ENCODE data around the gene ANKRD33.

Gene ANKRD33

DNA sequence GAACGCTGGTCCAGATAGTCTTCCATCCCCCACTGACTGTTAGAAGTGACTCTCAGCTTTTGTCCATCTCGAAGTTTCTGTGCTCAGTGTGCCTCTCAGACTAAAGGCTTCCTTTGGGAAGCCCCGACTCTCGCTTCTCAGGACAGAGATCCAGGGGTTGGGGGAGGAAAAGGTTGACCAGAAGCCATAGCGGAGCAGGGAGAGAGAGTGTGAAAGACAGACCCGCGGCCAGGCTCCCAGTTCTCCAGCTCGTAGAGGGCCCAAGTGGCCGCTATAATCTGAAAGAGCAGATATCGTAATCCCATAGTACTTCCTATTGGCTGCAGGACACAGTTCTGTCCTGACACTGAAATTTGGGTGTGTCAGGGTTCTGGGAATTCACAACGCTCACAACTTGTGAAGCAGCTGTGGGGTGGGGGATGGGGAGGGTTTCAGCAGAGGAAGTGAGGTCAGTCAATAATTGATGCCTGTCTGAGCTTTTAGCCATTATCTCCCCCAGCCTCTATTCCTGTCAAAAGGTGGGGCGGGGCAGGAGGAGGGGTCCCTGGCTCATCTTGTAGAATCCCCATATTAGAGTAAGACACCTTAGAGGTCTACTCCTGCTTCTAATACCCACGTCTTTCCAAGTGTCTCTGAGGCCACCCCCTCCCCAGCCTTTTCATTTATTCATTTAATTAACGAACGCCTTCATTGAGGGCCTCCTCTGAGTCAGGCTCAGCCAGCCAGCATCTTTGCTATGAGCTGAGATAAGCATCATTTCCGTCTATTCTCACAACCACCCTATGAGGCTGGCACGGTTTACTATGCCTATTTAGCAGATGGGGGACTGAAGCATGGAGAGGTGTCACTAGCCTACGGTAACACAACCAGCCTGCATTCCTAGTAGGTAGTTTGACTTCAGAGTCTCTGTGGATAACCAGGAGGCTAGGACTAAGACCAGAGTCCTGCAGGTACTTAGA, 17.8 kb downstream of the ANKRD33 start:
- DNase-seq, result no peak

DNA sequence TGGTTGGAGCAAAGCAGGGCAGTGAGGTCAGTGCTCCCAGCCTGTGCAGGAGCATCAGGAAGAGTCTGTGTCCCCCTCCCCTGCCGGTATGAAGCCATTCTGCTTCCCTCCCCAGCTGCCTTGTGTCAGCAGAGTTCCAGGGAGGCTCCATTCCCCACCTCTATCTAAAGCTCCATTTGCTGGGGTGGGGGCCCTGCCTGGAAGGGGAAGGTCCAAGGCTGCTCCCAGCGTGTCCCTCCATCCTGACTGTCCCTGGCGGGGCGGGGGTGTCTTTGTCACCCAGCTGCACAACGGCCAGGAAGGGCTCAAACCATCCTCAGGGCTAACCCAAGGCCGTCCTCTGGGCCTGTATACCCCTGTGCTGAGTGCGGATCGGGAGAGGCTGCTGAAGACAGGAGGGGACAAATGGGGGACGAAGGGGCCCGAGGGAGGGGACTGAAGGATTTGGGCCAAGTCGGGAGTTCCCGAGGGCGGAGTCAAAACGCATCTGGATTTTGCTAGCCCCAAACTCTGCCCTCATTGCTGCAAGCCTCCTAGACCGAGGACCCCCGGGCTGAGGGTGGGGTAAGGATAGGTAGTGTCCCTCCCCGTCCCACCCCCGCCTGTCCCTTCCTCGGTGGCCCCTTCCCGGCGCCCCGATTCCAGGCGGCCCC, 18.7 kb downstream of the ANKRD33 start:
- DNase-seq, result no peak

DNA sequence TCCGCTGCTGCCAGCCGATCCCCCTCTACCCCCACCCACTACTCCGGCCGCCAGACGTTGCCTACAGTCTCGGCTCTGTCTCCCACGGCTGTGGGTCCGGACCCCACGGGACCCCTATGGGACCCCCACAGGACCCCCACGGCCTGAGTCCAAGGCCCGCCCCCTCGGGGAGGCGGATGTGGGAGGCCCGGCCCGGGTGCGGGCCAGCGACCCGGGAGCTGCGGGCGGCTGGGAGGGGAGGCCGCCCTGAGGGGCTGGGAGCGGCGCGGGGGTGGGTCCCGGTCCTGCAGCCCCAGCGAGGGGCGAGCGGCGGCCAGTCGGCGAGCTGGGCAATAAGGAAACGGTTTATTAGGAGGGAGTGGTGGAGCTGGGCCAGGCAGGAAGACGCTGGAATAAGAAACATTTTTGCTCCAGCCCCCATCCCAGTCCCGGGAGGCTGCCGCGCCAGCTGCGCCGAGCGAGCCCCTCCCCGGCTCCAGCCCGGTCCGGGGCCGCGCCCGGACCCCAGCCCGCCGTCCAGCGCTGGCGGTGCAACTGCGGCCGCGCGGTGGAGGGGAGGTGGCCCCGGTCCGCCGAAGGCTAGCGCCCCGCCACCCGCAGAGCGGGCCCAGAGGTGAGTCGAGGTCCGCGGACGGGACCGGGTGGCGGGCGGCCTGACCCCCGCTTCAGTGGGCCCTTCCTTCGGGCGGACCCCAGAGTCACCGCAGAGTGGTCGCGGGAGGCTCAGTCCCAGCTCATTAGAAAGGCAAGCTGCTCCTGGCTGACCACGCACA, 19.4 kb downstream of the ANKRD33 start, which contains the start of gene ACVRL1:
Gene ACVRL1, plus strand, starts transcription at position 422 of the 773 bp plus-strand sequence. CDS start 4,971 bp downstream, outside the sequence.
- DNase-seq, result no peak

DNA sequence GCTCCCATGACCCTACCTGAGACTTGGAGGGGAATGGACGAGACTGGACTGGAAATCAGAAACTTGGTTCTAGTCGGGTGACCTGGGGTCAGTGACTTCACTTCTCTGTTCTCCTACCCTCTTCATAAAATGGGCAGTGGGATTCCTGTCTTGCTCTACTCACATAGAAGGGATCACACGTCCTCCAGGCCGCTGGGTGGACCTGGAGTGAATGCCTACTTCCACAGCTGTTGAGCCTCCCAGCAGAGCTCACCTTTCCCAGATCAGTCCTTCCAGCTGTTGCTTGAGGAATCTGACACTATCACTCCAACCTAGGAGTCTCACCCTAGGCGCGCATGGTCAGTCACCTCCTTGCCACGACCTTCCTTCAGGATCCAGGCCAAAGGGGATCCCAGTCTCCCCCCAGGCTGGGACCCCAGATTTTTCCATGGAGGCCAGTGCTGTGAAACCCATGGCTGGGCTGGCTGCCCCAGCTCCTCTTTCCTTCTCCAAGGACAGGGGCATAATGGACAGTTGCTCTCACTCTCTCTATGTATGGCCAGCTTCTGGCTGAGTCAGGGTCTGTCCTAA, 20.0 kb downstream of the ANKRD33 start:
- DNase-seq, result no peak

DNA sequence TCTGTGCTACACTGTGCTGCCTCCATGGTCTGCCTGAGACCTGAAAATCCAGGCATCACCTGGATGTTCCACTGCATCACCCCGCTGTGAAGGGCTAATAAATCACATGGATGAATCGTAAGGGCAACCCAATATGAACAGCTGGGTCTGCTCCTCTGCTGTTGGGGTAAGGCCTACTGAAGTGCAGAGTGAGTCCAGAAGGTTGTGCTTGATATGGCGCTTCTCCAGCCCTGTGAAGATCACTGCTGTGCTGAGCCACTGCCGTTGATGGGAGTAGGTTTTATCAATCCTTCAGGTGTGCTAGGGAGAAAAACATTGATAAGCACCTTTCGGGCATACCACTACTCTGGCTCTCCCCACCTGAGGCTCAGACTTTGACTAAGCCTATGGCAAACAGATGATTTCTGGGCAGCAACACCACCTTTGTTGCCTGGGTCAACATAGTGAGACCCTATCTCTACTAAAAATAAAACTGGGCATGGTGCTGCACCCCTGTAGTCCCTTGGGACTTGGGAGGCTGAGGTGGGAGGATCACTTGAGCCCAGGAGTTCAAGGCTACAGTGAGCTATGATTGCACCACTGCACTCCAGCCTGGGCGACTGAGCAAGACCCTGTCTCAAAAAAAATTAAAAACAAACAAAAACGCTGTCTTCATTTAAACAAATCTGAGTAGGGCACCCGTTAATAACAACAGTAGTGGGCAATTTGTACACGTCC, 21.1 kb downstream of the ANKRD33 start:
- no peak for DNase-seq

DNA sequence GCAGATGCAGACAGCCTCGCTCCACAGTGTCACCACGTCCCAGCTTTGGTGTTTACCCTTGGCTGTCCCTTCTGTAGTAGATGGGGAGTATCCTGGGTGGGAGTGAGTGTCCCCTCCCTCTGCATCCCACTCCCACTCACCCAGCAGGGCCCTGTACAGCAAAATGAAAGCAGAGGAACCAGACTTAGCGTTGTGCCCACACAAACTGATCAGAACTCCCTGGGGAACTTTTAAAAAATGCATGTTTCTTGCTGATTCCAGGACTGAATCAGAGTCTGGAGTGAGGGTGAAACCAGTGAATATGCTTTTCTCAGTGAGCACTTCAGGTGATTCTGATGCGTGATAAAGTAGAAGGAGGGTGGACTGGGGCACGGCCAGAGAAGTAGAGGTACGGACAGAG, 22.3 kb downstream of the ANKRD33 start:
- no peak for DNase-seq

DNA sequence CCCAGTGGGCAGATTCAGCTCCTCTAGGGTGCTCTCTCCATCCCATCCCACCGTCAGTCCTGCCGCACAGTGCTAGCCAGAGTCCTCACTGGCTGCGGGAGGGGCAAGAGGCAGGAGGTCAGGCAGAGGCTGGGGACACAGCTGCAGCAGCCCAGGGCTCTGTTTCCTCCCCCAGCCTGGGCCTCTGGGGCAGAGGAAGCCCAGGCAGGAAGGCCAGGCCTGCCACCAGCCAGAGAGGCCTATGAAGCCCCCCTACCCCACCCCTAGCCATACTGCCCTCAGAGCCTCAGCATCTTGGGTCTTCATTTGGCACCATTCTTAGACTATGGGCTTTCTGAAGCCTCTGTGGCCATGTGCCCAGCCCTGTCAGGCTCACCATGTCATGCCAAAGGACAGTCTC, 22.8 kb downstream of the ANKRD33 start:
- DNase-seq, result no peak

DNA sequence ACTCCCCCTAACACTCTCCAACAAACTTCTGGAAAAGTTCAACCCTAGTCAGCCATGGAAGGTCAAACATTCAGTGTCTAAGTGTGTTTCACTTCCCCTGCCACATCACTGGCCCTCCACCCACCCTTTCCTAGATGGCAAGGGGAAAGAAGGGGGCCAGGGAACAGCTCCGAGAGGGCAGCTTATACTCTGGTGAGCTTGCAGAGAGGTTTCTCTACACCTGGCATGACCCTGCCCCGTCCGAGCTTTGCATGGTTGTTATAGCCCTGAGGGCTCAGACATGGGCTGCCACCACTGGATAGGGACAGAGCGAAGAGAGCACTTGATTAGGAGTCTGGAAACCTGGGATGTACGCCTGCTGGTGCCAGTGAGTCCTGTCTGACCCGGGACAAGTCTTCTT, 23.4 kb downstream of the ANKRD33 start:
- no peak for DNase-seq

DNA sequence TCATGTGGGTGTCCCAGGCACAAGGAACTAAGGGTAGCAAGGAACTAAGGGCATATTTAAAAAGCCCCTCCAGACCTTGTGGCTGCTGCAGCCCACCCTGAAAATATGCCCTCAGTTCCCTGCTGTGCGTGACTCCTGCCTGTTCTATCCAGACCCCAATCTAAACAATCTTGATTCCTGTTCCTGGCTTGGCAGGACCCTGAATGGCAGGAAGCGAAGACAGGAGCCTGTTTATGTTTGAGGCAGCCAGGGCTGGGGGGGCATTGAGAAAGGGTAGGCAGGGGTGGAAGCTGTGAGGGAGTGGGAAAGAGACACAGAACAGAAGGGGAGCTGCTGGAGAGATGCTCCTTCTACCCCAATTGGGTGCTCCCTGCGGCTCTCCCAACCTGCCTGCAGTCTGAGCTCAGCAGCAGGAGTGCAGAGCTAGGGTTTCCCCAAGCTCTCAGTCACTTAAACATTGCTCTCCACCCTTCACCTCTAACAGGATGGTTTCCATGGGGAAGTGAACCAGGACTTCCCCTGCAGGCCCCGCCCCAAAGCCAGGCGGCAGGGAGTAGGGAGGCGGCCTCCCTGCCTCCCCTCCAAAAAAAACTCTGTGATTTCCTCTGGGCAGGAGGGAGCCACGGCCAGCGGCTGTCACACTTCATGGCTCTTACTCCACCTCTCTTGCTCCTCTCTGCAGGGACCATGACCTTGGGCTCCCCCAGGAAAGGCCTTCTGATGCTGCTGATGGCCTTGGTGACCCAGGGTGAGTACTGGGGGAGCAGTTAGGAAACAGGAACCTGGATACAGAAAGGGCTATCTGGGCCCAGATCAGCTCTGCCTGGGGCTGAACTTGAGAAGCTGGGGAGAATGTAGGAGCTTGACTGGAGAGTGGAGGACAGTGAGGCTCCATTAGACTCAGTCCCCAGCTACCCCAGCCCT, 24.1 kb downstream of the ANKRD33 start:
- DNase-seq, result peak in 1 of 2 experiments; percentile 32

DNA sequence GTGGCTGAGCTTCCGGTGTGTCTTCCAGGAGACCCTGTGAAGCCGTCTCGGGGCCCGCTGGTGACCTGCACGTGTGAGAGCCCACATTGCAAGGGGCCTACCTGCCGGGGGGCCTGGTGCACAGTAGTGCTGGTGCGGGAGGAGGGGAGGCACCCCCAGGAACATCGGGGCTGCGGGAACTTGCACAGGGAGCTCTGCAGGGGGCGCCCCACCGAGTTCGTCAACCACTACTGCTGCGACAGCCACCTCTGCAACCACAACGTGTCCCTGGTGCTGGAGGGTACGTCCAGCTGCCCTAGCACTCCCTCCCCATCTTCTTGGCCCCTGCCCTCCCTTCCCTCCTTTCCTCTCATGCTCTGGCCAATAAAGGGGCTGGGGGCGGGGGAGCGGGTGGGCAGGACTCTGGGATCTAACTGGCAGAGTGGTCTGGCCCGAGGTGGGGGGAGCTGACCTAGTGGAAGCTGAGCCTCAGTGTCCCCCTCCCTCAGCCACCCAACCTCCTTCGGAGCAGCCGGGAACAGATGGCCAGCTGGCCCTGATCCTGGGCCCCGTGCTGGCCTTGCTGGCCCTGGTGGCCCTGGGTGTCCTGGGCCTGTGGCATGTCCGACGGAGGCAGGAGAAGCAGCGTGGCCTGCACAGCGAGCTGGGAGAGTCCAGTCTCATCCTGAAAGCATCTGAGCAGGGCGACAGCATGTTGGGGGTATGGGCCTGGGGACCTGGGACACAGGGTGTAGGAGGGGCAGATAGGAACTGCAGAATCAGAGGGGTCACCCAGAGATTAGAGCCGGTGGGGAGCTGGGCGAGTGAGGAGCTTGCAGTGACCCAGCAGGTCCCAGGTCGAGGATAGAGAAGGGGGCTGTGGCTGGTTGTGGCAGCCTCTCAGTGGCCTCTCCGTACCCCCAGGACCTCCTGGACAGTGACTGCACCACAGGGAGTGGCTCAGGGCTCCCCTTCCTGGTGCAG, 25.4 kb downstream of the ANKRD33 start:
- no peak for DNase-seq

DNA sequence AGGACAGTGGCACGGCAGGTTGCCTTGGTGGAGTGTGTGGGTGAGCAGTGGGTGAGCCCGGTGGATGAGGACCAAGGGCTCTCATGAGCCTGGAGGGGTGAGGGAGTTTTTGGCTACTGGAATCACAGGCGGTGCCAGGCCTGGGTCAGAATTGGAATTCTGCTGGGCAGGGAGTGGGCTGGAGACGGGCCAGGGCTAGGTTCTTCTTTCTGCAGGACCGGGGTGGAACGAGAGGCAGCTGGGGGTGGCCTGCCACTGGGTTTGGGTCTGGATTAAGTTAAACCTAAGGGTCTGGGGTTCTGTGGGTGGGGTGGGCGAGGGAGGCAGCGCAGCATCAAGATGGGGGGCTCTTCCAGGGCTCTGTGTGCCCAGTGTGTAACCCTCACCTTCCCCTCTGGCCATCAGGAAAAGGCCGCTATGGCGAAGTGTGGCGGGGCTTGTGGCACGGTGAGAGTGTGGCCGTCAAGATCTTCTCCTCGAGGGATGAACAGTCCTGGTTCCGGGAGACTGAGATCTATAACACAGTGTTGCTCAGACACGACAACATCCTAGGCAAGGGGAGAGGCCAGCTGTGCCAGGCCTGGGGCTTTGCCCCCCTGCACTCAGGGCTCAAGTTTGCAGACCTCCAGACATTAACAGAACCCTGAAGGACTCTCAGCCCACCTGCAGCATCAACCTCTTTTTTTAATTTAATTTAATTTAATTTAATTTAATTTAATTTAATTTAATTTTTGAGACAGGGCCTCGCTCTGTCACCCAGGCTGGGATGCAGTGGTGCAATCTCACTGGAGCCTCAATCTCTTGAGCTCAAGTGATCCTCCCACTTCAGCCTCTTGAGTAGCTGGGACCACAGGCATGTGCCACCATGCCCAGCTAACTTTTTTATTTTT, 26.4 kb downstream of the ANKRD33 start:
- DNase-seq, result no peak

DNA sequence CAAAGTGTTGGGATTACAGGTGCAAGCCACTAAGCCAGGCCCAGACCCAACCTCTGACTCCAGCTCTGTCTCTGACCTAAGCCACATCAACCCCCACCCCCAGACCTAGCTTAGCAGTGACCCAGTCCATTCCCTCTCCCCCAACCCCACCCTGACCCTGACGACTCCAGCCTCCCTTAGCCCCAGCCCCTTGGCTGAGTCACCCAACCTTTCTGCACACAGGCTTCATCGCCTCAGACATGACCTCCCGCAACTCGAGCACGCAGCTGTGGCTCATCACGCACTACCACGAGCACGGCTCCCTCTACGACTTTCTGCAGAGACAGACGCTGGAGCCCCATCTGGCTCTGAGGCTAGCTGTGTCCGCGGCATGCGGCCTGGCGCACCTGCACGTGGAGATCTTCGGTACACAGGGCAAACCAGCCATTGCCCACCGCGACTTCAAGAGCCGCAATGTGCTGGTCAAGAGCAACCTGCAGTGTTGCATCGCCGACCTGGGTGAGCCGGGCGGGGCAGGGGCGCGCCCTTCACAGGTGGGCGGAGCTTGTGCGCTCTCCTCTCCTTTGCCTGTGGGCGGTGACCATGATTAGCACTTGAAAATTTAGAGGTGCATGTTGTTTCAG, 27.2 kb downstream of the ANKRD33 start:
- DNase-seq, result no peak

DNA sequence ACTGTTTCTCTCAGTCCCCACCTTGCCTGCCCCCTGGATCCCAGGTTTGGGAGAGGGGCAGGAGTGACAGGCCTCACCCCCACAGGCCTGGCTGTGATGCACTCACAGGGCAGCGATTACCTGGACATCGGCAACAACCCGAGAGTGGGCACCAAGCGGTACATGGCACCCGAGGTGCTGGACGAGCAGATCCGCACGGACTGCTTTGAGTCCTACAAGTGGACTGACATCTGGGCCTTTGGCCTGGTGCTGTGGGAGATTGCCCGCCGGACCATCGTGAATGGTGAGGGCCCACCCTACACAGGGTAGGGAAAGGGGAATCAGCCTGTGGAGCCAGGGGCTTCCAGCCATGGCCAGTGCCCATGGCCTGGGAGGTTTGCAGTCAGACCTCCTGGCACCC, 28.0 kb downstream of the ANKRD33 start:
- DNase-seq, result no peak

DNA sequence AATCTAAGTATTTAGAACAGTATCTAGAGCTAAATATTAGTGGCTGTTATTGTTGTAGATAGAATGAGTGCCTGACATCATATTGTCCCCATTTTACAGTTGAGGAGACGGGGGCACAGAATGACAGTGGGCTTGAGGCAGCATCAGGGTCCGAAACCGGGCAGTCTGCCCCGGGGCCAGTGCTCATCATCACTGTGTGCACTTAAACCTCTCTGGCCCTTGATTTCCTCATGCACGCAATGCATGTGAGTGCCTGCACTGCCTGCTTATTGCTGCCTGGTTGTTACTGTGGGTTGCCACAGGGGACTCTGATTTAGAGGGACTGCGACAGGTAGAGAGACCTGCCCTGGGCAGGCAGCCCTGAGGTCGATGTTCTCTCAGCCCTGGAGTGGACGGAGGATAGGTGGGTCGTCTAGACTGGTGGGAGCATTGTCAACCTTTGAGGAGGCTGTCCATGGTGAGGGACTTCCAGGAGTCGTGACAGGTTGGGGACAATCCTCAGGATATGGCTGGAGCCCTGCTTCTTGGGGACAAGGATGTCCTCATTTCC, 29.2 kb downstream of the ANKRD33 start:
- DNase-seq, result no peak

DNA sequence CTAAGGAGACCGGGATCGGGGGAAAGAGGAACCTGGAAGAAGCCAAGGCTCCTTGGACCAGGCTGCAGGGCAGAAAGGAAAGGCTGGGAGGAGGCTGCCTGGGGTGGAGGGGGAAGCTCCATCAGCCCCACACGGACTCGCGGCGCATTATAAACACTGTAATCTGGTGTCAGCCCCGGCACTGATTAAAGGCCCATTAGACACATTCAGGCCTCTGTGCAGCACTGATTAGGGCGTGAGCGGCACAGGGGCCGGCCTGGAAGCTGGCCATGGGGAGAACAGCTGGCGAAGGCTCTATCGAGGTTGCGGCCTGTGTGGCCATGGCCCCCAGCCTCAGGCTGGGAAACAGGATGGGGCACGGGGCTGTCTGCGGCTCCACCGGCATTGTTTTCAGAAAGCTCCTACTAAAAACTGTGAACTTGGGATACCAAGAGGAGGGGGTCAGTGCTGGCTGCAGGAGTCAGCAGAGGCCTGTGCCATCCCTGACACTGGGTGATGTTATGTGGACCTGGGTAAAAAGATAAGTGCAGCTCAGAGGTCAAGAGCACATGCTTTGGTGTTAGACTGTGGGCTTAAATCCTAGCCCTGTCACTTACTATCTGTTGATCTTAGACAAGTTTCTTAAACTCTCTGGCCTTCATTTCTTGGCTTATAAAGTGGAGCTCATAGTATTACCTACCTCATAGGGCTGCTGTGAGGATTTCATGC, 30.0 kb downstream of the ANKRD33 start:
- DNase-seq, result no peak

DNA sequence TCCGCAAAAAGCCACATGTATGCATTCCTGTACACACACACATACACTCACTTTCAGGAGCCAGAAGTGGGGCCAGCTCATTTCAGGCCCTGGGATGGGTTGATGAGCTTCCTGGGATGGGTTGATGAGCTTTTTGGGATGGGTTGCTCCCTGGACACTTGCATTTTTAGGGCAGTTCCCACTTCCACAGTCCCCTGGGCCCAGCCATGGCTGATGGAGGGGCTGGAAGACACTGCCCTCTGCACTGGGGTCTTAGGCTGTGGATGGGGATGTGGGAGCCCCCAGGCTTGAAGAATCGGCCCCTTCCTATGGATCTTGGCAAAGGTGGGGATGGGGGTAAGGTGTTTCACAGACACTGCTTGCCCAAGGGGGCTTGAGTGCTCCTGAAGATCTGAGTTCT, 32.1 kb downstream of the ANKRD33 start:
- no peak for DNase-seq

DNA sequence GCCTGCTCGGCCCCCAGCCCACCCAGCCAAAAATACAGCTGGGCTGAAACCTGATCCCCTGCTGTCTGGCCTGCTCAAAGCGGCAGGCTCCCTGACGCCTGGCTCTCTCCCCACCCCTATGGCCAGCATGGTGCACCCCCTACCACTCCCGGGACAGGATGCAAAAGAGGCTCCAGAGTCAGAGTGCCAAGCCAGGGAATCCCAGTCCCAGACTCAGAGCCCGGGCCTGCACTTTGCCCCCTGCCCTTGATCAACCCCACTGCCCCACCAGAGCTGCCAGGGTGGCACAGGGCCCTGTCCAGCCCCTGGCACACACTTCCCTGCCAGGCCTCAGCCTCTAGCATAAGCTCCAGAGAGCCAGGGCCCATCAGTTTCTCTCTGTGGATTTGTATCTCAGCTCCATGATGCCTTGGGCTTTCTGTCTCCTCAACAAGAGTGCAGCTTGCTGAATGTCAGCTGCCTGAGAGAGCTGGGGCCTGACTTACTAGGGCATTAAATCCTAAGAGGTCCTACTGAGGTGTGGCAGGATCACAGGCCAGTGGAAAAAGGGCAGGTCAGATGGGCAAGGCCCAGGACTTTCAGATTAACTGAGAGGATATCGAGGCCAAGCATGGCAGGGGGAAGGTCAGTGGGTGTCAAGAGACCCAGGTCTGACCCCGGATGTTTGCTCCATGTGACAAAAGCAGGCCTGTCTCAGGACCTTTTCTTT, 33.3 kb downstream of the ANKRD33 start:
- peak; percentile 69 to 91 for DNase-seq
